Measurements from ENCODE around the gene RAB3GAP1.
A peak's percentile ranks its signal among the peaks of the same experiment; 100 is the strongest.
"Not testable (repeated sequence)": the region's sequence is repeated elsewhere in the genome, so short reads cannot be mapped to it uniquely, and the experiment has no call there.

Gene RAB3GAP1

GRCh38 chr2:135029481-135030134 is 22.5 kb upstream of the RAB3GAP1 start:
- POLR2A ChIA-PET, result no interaction called here
- CTCF ChIA-PET, result no interaction called here
- no peak overlapping the region for H3K4me3 ChIP-seq (ENCODE audit: low read depth, low read length)
- no peak for TF ChIP-seq CTCF (IDR thresholded peaks at IDR 0.05; ENCODE audit: insufficient read depth, low read length, missing control alignments)
- no peak for DNase-seq (ENCODE audit: low read depth, low spot score)

- CTCF ChIA-PET, result interaction anchor here (0.6 kb wide), 1 partner anchor 18 kb away, joined by 3 read pairs; no protein-coding TSS in a partner anchor
- no peak overlapping the region for H3K4me3 ChIP-seq (ENCODE audit: low read depth, low read length)
- DNase-seq (ENCODE audit: low read depth, low spot score), result no peak
- POLR2A ChIA-PET, result no interaction called here
- TF ChIP-seq CTCF (IDR thresholded peaks at IDR 0.05; ENCODE audit: insufficient read depth, low read length, missing control alignments), result no peak
These were observed 21.3 kb upstream of the RAB3GAP1 start for GRCh38 chr2:135030826-135031225.

GRCh38 chr2:135033216-135033615 is 18.9 kb upstream of the RAB3GAP1 start:
- POLR2A ChIA-PET; CTCF ChIA-PET; DNase-seq (ENCODE audit: low read depth, low spot score); H3K4me3 ChIP-seq (ENCODE audit: low read depth, low read length): not testable (repeated sequence)

DNA sequence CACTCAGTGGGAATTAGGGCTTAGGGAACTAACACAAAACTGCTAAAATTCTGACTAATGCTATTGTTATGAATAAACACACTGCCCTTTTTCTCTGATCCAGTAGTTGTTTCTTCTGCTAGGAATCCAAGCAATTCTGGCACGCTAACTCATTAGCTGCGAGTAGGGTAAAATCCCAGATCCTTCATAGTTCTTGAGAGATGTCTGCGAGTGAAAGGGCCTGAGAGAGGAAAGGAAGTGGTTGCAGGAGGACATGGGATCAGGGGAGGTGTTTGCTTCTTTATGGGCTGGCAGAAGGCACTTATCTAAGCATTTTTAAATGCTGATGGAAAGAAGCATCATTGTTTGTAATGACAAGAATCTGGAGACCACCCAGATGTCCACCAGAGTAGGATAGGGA is 14.3 kb upstream of the RAB3GAP1 start:
- ChIA-PET CTCF (no interaction called here), POLR2A (no interaction called here)

DNA sequence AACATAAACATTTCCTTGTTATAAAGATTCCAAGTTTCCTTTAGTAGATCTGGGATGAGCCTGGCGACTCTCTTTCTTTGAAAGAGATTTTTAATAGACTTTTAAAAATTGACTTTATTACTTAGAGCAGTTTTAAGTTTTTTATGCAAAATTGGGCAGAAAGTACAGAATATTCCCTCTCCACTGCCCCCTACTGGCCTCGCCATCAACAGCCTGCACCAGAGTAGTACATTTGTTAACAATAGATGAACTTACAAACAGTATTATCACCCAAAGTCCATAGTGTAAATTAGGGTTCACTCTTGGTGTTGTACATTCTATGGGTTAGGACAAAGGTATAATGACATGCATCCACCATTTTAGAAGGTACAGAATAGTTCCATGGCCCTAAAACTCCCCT is 8.7 kb upstream of the RAB3GAP1 start:
- peak; percentile 25 for TF ChIP-seq CTCF (IDR thresholded peaks at IDR 0.05; ENCODE audit: insufficient read depth, low read length, missing control alignments)
- ChIA-PET CTCF (no interaction called here), POLR2A (no interaction called here)
- no peak for DNase-seq (ENCODE audit: low read depth, low spot score)
- no peak overlapping the region for H3K4me3 ChIP-seq (ENCODE audit: low read depth, low read length)

More for the DNA sequence above, 14.3 kb upstream of the RAB3GAP1 start:
- no peak for TF ChIP-seq CTCF (IDR thresholded peaks at IDR 0.05; ENCODE audit: insufficient read depth, low read length, missing control alignments)
- H3K4me3 ChIP-seq (ENCODE audit: low read depth, low read length), result no peak overlapping the region
- DNase-seq (ENCODE audit: low read depth, low spot score), result no peak

DNA sequence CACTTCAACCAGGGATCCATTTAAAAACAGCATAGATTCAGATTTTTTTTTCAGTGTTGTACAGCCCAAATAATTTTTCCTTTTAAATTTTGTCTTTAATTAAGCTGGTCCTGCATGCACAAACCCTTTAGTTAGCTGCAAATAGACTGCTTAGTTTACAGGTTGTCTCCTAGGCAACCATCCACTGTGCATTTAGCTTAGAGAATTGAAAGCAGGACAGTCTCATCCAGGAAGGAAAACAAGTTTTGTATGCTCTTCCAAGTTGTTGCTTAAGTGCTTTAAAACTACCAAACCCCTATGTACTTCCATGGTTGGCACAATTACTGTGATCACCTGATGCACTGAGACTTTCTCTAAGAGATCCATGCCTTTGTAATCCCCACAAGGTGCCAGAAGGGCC is 4.8 kb upstream of the RAB3GAP1 start, which contains the start of gene MAP3K19:
TSS of gene MAP3K19 (minus strand) at position 148 of the 400 bp plus-strand sequence. CDS start 22,800 bp downstream, outside the sequence.
- POLR2A ChIA-PET, result no interaction called here
- TF ChIP-seq CTCF (IDR thresholded peaks at IDR 0.05; ENCODE audit: insufficient read depth, low read length, missing control alignments), result no peak
- CTCF ChIA-PET, result no interaction called here

DNA sequence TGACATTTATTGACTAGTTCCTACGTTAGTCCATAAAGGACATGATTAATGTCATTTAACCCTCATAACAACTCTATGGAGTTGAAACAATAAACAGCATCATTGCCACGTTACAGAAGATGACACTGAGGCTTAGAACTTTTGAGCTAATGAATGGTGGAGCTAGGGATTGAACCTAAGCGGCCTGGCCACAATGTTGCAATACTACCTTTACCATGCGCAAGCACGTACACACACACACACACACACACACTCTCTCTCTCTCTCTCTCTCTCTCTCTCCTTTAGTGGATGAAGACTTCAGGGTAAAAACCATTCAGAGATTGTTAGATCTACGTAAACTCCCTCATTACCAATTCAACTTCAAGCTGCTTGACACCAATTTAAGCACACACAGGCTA is 4.0 kb upstream of the RAB3GAP1 start:
- CTCF ChIA-PET, result interaction anchor here (0.7 kb wide), 1 partner anchor 18 kb away, joined by 3 read pairs; no protein-coding TSS in a partner anchor
- H3K4me3 ChIP-seq (ENCODE audit: low read depth, low read length), result no peak overlapping the region
- POLR2A ChIA-PET, result no interaction called here
- no peak for DNase-seq (ENCODE audit: low read depth, low spot score)
- no peak for TF ChIP-seq CTCF (IDR thresholded peaks at IDR 0.05; ENCODE audit: insufficient read depth, low read length, missing control alignments)

More for the DNA sequence above, 4.8 kb upstream of the RAB3GAP1 start, which contains the start of gene MAP3K19:
- no peak within 1 kb of the TSS for H3K4me3 ChIP-seq (ENCODE audit: low read depth, low read length)
- DNase-seq (ENCODE audit: low read depth, low spot score), result no peak

All from AG04449 (cell line).